B cell (primary cell): ENCODE results near the gene TXNRD1. TPM values are rescaled to one million over a fixed set of nuclear protein-coding genes. Genes with fewer than 3 reads are reported as not detected.

ENCODE experiments used
- ATAC-seq: fragments of 200-7000 bp; cut with Tn5 transposase; one replicate; pipeline ENCODE4 v1.10.0; 2021; ENCODE audit warnings: low read depth, mild to moderate bottlenecking, moderate number of reproducible peaks, moderate library complexity
- CTCF ChIA-PET: fragments of 350-600 bp; sonication (Branson Sonifier 250); formaldehyde crosslinking; loops from one replicate; lab custom pipeline; 2021; ENCODE audit warnings: antibody characterized with exemption, inconsistent platforms; lab: Charles Lee
- POLR2A ChIA-PET: fragments of 350-600 bp; sonication (Branson Sonifier 250); formaldehyde crosslinking; loops from one replicate; lab custom pipeline; 2021; ENCODE audit warnings: antibody characterized with exemption; lab: Charles Lee
- DNase-seq: peaks from one replicate; pipeline ENCODE4 v3.0.0; 2013
- H2AFZ ChIP-seq: 2 replicates; pipeline ENCODE4 v1.6.1; 2012; ENCODE audit warnings: mild to moderate bottlenecking, low read depth, low read length; ENCODE audit not compliant: insufficient read depth, poor library complexity, severe bottlenecking
- H3K27ac ChIP-seq, 2 donors: 1 replicate in 1 of 2; 2 replicates in 1 of 2; pipeline ENCODE4 v1.5.1; 2012 to 2013; ENCODE audit warnings: low read length in 2 of 2, mild to moderate bottlenecking in 2 of 2, moderate library complexity in 1 of 2
- H3K27me3 ChIP-seq, 4 experiments: fragments of 200-600 bp in 1 of 4; sonication (generic) in 1 of 4; replicated peaks in 1 of 4; 1 replicate in 2 of 4; 2 replicates in 2 of 4; pipeline versions ENCODE4 v1.6.1 to v1.7.0; 2013 to 2016; ENCODE audit warnings: low read length in 3 of 4, mild to moderate bottlenecking in 2 of 4, mixed read lengths in 1 of 4, moderate library complexity in 1 of 4; ENCODE audit not compliant: insufficient read depth in 4 of 4, control insufficient read depth in 3 of 4; ENCODE audit errors: control extremely low read depth in 1 of 4
- H3K36me3 ChIP-seq, 2 experiments: replicated peaks in 1 of 2; 1 replicate in 1 of 2; 2 replicates in 1 of 2; pipeline versions ENCODE4 v1.6.1 to v1.7.1; 2013; ENCODE audit warnings: low read length in 1 of 2; ENCODE audit not compliant: insufficient read depth in 2 of 2, control insufficient read depth in 1 of 2; ENCODE audit errors: control extremely low read depth in 1 of 2, extremely low read depth in 1 of 2
- H3K4me1 ChIP-seq, 2 donors: fragments of 200-600 bp in 1 of 2; sonication (generic) in 1 of 2; 1 replicate in 1 of 2; 2 replicates in 1 of 2; pipeline versions ENCODE4 v1.5.1 to v1.6.1; 2013 to 2017; ENCODE audit warnings: low read length in 2 of 2; ENCODE audit not compliant: control insufficient read depth in 2 of 2, insufficient read depth in 2 of 2
- H3K4me2 ChIP-seq: replicated peaks from 2 replicates; pipeline ENCODE3; 2012; ENCODE audit warnings: mild to moderate bottlenecking, low read depth, low read length; ENCODE audit not compliant: poor library complexity, severe bottlenecking
- H3K4me3 ChIP-seq, 5 experiments: fragments of 200-600 bp in 1 of 5; sonication (generic) in 1 of 5; 1 replicate in 3 of 5; 2 replicates in 2 of 5; pipeline versions ENCODE4 v1.5.1 to v1.7.0; 2011 to 2016; ENCODE audit warnings: low read length in 4 of 5, mild to moderate bottlenecking in 4 of 5, low read depth in 2 of 5, control low read depth in 1 of 5, moderate library complexity in 1 of 5; ENCODE audit not compliant: insufficient read depth in 1 of 5; ENCODE audit errors: control extremely low read depth in 1 of 5, extremely low read depth in 1 of 5
- H3K79me2 ChIP-seq: fragments of 200-600 bp; sonication (generic); one replicate; pipeline ENCODE4 v1.6.0; 2016; ENCODE audit warnings: low read length; ENCODE audit not compliant: control insufficient read depth, insufficient read depth
- H3K9ac ChIP-seq: fragments of 200-600 bp; sonication (generic); 2 replicates; pipeline ENCODE4 v1.6.1; 2017; ENCODE audit warnings: mild to moderate bottlenecking, low read length, moderate library complexity
- H3K9me3 ChIP-seq, 3 donors: one replicate each; pipeline versions ENCODE4 v1.6.1 to v1.7.1; 2013; ENCODE audit warnings: low read length in 2 of 3; ENCODE audit not compliant: control insufficient read depth in 2 of 3, insufficient read depth in 1 of 3; ENCODE audit errors: control extremely low read depth in 1 of 3
- H4K20me1 ChIP-seq: 2 replicates; pipeline ENCODE4 v1.6.0; 2012; ENCODE audit warnings: mild to moderate bottlenecking, low read length; ENCODE audit not compliant: insufficient read depth, control insufficient read depth, poor library complexity, severe bottlenecking
- H3K27ac Mint-ChIP-seq: one replicate; pipeline ENCODE4 v1.8.0; 2021; ENCODE audit warnings: mixed read lengths
- H3K27me3 Mint-ChIP-seq: one replicate; pipeline ENCODE4 v1.8.0; 2021; ENCODE audit warnings: mixed read lengths
- H3K4me1 Mint-ChIP-seq: one replicate; pipeline ENCODE4 v1.8.0; 2021; ENCODE audit warnings: mixed read lengths
- H3K4me3 Mint-ChIP-seq: one replicate; pipeline ENCODE4 v1.8.0; 2021; ENCODE audit warnings: mixed read lengths
- H3K9me3 Mint-ChIP-seq: one replicate; pipeline ENCODE4 v1.8.0; 2022; ENCODE audit warnings: mixed read lengths; ENCODE audit not compliant: insufficient read depth
- CTCF ChIP-seq: fragments of 200-600 bp; IDR thresholded peaks from one replicate; pipeline ENCODE4 v1.8.0; 2022; ENCODE audit warnings: antibody characterized with exemption, mild to moderate bottlenecking
- EZH2 ChIP-seq: IDR thresholded peaks from 2 replicates; pipeline ENCODE4 v1.6.1; 2012; ENCODE audit warnings: borderline replicate concordance, low read depth, mild to moderate bottlenecking, moderate library complexity, low read length; ENCODE audit not compliant: insufficient read depth, poor library complexity, severe bottlenecking
- WGBS: methylation state at CpG from one replicate; pipeline ENCODE4 v1.1.5; 2013; ENCODE audit warnings: missing lambda C conversion rate; ENCODE audit not compliant: insufficient coverage; 5-methylcytosine and 5-hydroxymethylcytosine counted together
- intact Hi-C: fragments of 100-400 bp; cut with micrococcal nuclease; formaldehyde crosslinking; loops from one replicate; pipeline ENCODE4 v1.10.0; 2022
- polyA plus RNA-seq: library from polyadenylated mRNA; depleted of rRNA; stranded (reverse); fragments of >200 nt; gene quantifications from 2 replicates; pipeline ENCODE4 v1.2.3, GENCODE V29; 2012
- total RNA-seq, 2 donors: library from RNA; stranded (reverse); fragments of 120-200 nt in 1 of 2; gene quantifications; 1 replicate in 1 of 2; 2 replicates in 1 of 2; pipeline versions ENCODE4 v1.2.3 to v1.2.4, GENCODE V29; 2013 to 2022

The TXNRD1 gene
- total and polyA plus RNA-seq, 2 donors (not counting 1 experiment from before 2014, with no cell fraction given), result 10.1 to 44.6 TPM

- Histone ChIP-seq H3K4me2 (no peak overlapping the region), H3K4me3 (no peak overlapping the region), H4K20me1 (no peaks in the 10 kb centered on the region), H3K9ac (no peak overlapping the region), H3K79me2 (no peaks in the 10 kb centered on the region), H3K36me3 (no peaks in the 10 kb centered on the region), H3K27me3 (peaks cover 0 to under 1% (median 0%) of the 10 kb centered on the region in 4 experiments), H3K9me3 (peaks cover 0 to 6% (median 0%) of the 10 kb centered on the region in 3 donors), H3K4me1 (no peaks in the 10 kb centered on the region), H3K27ac (no peak overlapping the region), H2AFZ (no peak overlapping the region)
- no CpG with 5 or more reads among the region's 3 CpGs for WGBS
- ChIA-PET POLR2A (no interaction called here), CTCF (no interaction called here)
- intact Hi-C loops, result no loop called here
- DNase-seq (no peak), ATAC-seq (no peak)
- Mint-ChIP-seq H3K9me3 (no peaks in the 10 kb centered on the region), H3K27me3 (peaks cover 6% of the 10 kb centered on the region), H3K4me3 (no peak overlapping the region), H3K4me1 (peaks cover 1% of the 10 kb centered on the region), H3K27ac (no peak overlapping the region)
- no peak for TF ChIP-seq CTCF
- TF ChIP-seq EZH2, result no peak
Observed at GRCh38 chr12:104249017-104249416, 33.4 kb downstream of the TXNRD1 start.

DNA sequence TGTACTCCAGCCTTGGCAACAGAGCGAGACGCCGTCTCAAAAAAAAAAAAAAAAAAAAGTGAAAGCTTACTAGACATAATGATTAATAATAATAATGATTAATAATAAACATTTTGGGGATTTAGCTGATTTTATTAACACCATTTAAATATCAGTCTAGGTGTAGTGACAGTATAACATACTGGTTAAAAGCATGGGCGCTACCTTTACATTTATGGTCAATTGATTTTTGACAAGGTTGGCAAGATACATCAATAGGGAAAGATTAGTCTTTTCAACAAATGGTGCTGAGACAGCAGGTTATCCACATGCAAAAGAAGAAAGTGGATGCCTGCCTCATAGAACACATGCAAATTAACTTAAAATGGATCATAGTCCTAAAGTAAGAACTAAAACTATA is 34.3 kb downstream of the TXNRD1 start:
- ATAC-seq (no peak), DNase-seq (no peak)
- H3K4me1 Mint-ChIP-seq, result peaks cover 1% of the 10 kb centered on the region
- no peaks in the 10 kb centered on the region for H3K27me3 Mint-ChIP-seq
- no peak overlapping the region for H3K4me3 Mint-ChIP-seq
- Histone ChIP-seq H3K36me3 (no peaks in the 10 kb centered on the region), H3K9me3 (peaks cover 0 to 6% (median 0%) of the 10 kb centered on the region in 3 donors), H2AFZ (no peak overlapping the region), H3K79me2 (no peaks in the 10 kb centered on the region), H3K9ac (no peak overlapping the region), H3K27ac (no peak overlapping the region), H3K4me1 (no peaks in the 10 kb centered on the region), H3K4me3 (no peak overlapping the region), H4K20me1 (no peaks in the 10 kb centered on the region), H3K4me2 (no peak overlapping the region), H3K27me3 (no peaks in the 10 kb centered on the region)
- TF ChIP-seq EZH2 (no peak), CTCF (no peak)
- WGBS, result no CpG with 5 or more reads among the region's 4 CpGs
- POLR2A ChIA-PET, result no interaction called here
- H3K27ac Mint-ChIP-seq, result no peak overlapping the region
- intact Hi-C loops, result no loop called here
- CTCF ChIA-PET, result no interaction called here
- no peaks in the 10 kb centered on the region for H3K9me3 Mint-ChIP-seq
